OCI-LY1 (cell line): ENCODE results near the gene RPS6KA2.

ENCODE experiments used
- CTCF ChIP-seq: fragments of 200-600 bp; sonication (generic), shearing (Covaris generic); IDR thresholded peaks from 2 replicates; pipeline ENCODE4 v1.5.1; 2017; ENCODE audit warnings: mild to moderate bottlenecking, antibody characterized with exemption, low read length, moderate library complexity, mixed read lengths
- EZH2 ChIP-seq: fragments of 200-600 bp; sonication (generic), shearing (Covaris generic); IDR thresholded peaks from 2 replicates; pipeline ENCODE4 v1.8.0; 2017; ENCODE audit warnings: borderline replicate concordance, mixed run types, mild to moderate bottlenecking, antibody characterized with exemption, low read length, moderate library complexity, mixed read lengths

GRCh38 chr6:166639921-166640320, 12.9 kb upstream of the RPS6KA2 start:
- TF ChIP-seq CTCF (no peak), EZH2 (no peak)
